ENCODE results near the gene EVC. TPM values are rescaled to one million over a fixed set of nuclear protein-coding genes. Genes with fewer than 3 reads are reported as not detected.

EVC gene
- total and polyA plus RNA-seq, 2 of the 8 experiments (the other 6 are each of a cell fraction or from before 2014, with no cell fraction given) = 2.6 to 9.8 TPM

DNA sequence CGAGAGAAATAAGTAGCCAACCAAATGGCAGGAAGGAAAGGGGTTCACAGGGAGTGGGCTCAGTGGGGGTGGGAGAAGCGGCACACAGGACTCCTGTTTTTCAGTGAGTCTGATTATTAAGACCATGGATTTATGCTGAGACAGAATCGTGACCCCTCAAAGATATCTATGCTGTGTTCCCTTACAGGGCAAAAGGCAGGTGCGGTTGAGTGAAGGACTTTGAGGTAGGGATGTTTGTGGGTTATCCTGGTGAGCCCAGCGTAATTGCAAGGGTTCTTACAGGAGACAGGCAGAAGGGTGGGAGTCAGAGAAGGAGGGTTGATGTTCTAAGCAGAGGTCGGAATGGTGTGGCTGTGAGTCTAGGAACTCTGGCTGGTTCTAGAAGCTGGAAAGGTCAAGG, 73.0 kb downstream of the EVC start:
- H3K4me2 ChIP-seq (ENCODE audit: insufficient read depth in 1 of 2, low read depth in 2 of 2, low read length in 2 of 2) = no peak overlapping the region
- no peak overlapping the region for H4K91ac ChIP-seq (replicated peaks; ENCODE audit: insufficient read length, low read length)
- H4K8ac ChIP-seq (ENCODE audit: extremely low read depth, insufficient read depth, low read length) = no peak overlapping the region
- H3K27me3 ChIP-seq (replicated peaks in 1 of 4; ENCODE audit: control insufficient read depth in 3 of 4, extremely low read depth in 1 of 4, insufficient read depth in 3 of 4, low read length in 3 of 4) = no peaks in the 10 kb centered on the region
- H3K4me1 ChIP-seq (replicated peaks in 1 of 4; ENCODE audit: control insufficient read depth in 3 of 4, insufficient read depth in 4 of 4, low read length in 3 of 4) = peaks cover 0 to 2% (median 1%) of the 10 kb centered on the region in 4 experiments; a peak in 1 of 7 replicates
- CTCF ChIA-PET (ENCODE audit: partially characterized antibody) = interaction anchor here (0.6 to 1.6 kb wide), 5 partner anchors 14 to 871 kb away, joined by 3 to 5 read pairs (median 3); no protein-coding TSS in a partner anchor
- FAIRE-seq (no peak), DNase-seq (ENCODE audit: low read depth in 1 of 2, low spot score in 2 of 2) (peak in 1 of 2 experiments; percentile 33)
- H3K9me3 ChIP-seq (ENCODE audit: insufficient read depth in 2 of 2, low read depth in 1 of 2, low read length in 1 of 2) = no peaks in the 10 kb centered on the region
- H2BK20ac ChIP-seq (ENCODE audit: low read length) = no peak overlapping the region
- no peak overlapping the region for H3K18ac ChIP-seq (ENCODE audit: extremely low read depth, low read length)
- 88% methylated on average over 6 of the region's 6 CpGs; no CpG with 5 or more reads in 1 of the 2 experiments for WGBS, 2 experiments (ENCODE audit: extremely low coverage in 1 of 2, insufficient coverage in 1 of 2, insufficient read length in 1 of 2, insufficient replicate concordance in 2 of 2, low coverage in 1 of 2, low lambda C conversion rate in 2 of 2, missing lambda C conversion rate in 1 of 2)
- H3K36me3 ChIP-seq (ENCODE audit: control insufficient read depth in 2 of 4, insufficient read depth in 4 of 4, low read length in 3 of 4) = peaks cover 0 to 4% (median 4%) of the 10 kb centered on the region in 4 experiments; a peak in 5 of 8 replicates
- H3K56ac ChIP-seq (replicated peaks; ENCODE audit: insufficient read length, low read depth, low read length) = no peak overlapping the region
- no peak overlapping the region for H2BK120ac ChIP-seq (replicated peaks; ENCODE audit: low read depth, low read length)
- H2AFZ ChIP-seq (ENCODE audit: low read length) = no peak overlapping the region
- H2BK5ac ChIP-seq (ENCODE audit: low read depth, low read length) = no peak overlapping the region
- no peak overlapping the region for H3K4ac ChIP-seq (replicated peaks; ENCODE audit: insufficient read length, low read depth, low read length)
- no peak overlapping the region for H3K4me3 ChIP-seq (ENCODE audit: extremely low read depth in 1 of 4, insufficient read depth in 2 of 4, low read depth in 3 of 4, low read length in 4 of 4)
- peaks cover 0 to 5% of the 10 kb centered on the region in 2 experiments for H4K20me1 ChIP-seq (replicated peaks in 1 of 2; ENCODE audit: control insufficient read depth in 1 of 2, insufficient read depth in 2 of 2, low read length in 2 of 2)
- no peak overlapping the region for H3K23ac ChIP-seq (ENCODE audit: insufficient read length)
- H2BK15ac ChIP-seq (ENCODE audit: low read length) = no peak overlapping the region
- no peaks in the 10 kb centered on the region for H3K79me2 ChIP-seq (ENCODE audit: control insufficient read depth in 1 of 2, insufficient read depth in 2 of 2, low read length in 2 of 2)
- H3K14ac ChIP-seq (ENCODE audit: insufficient read length) = no peak overlapping the region
- no peak overlapping the region for H2AK5ac ChIP-seq (ENCODE audit: low read depth, low read length)
- no peak overlapping the region for H3K27ac ChIP-seq (ENCODE audit: low read depth, low read length)
- H2BK12ac ChIP-seq (ENCODE audit: low read depth, low read length) = no peak overlapping the region
- H3K79me1 ChIP-seq (ENCODE audit: low read depth, low read length) = no peaks in the 10 kb centered on the region
- POLR2A ChIA-PET (ENCODE audit: partially characterized antibody) = no interaction called here
- no peak overlapping the region for H3K9ac ChIP-seq (replicated peaks in 1 of 4; ENCODE audit: extremely low read depth in 1 of 4, low read depth in 3 of 4, low read length in 3 of 4)
- no peak overlapping the region for H4K5ac ChIP-seq (ENCODE audit: insufficient read length, low read depth, low read length)
- peaks cover 3% of the 10 kb centered on the region for H3K23me2 ChIP-seq (ENCODE audit: low read depth, low read length)
- TF ChIP-seq RFX5 (IDR thresholded peaks at IDR 0.05; ENCODE audit: borderline replicate concordance, low read depth, low read length) (no peak), PHF8 (conservative IDR thresholded peaks at IDR 0.05; ENCODE audit: low read depth, low read length) (no peak), SP4 (IDR thresholded peaks at IDR 0.05; ENCODE audit: low read length) (no peak), BRCA1 (IDR thresholded peaks at IDR 0.05; ENCODE audit: low read depth, low read length) (no peak), MAFK (IDR thresholded peaks at IDR 0.05; ENCODE audit: low read depth, low read length) (no peak), EP300 (IDR thresholded peaks at IDR 0.05; ENCODE audit: borderline replicate concordance in 1 of 2, low read depth in 2 of 2, low read length in 2 of 2) (no peak), SUZ12 (IDR thresholded peaks at IDR 0.05; ENCODE audit: low read length) (no peak), RXRA (IDR thresholded peaks at IDR 0.05; ENCODE audit: insufficient read depth, low read depth, low read length) (no peak), RAD21 (IDR thresholded peaks at IDR 0.05 in 1 of 2, conservative IDR thresholded peaks at IDR 0.05 in 1 of 2; ENCODE audit: low read depth in 2 of 2, low read length in 2 of 2) (no peak), SIN3A (conservative IDR thresholded peaks at IDR 0.05 in 1 of 2, IDR thresholded peaks at IDR 0.05 in 1 of 2; ENCODE audit: low read depth in 1 of 2, low read length in 2 of 2) (no peak), KDM4A (IDR thresholded peaks at IDR 0.05; ENCODE audit: low read depth, low read length, severe bottlenecking) (no peak), JUN (IDR thresholded peaks at IDR 0.05; ENCODE audit: low read depth, low read length) (no peak), CEBPB (IDR thresholded peaks at IDR 0.05; ENCODE audit: low read depth, low read length) (no peak), TEAD4 (IDR thresholded peaks at IDR 0.05; ENCODE audit: low read depth, low read length) (no peak)

Measured in H1 (cell line).